ENCODE results near the gene EEF1AKMT4. TPM values are rescaled to one million over a fixed set of nuclear protein-coding genes. Genes with fewer than 3 reads are reported as not detected.

EEF1AKMT4 gene
- total RNA-seq, 1 donor from 2014 or later: 7.2 TPM

- FAIRE-seq: no peak
- H3K79me2 ChIP-seq (ENCODE audit: insufficient read depth, low read length): no peaks in the 10 kb centered on the region
- no peak overlapping the region for H3K9ac ChIP-seq (ENCODE audit: low read length)
Measured at GRCh38 chr3:184255291-184256039, 6.0 kb downstream of the EEF1AKMT4 start.

GRCh38 chr3:184257083-184257915 is 7.8 kb downstream of the EEF1AKMT4 start:
- H3K27me3 ChIP-seq (ENCODE audit: insufficient read depth, low read length): peaks cover 5% of the 10 kb centered on the region
- H3K4me3 ChIP-seq (ENCODE audit: insufficient read depth, low read depth, low read length): no peak overlapping the region
- FAIRE-seq (no peak), DNase-seq (ENCODE audit: low read depth) (no peak)
- peaks cover 36% of the 10 kb centered on the region for H3K27me3 Mint-ChIP-seq (ENCODE audit: low read depth, unreplicated experiment)
- no peak overlapping the region for H3K9ac ChIP-seq (ENCODE audit: low read length)
- no peak overlapping the region for H3K4me2 ChIP-seq (ENCODE audit: low read length)
- H3K9me3 Mint-ChIP-seq (ENCODE audit: unreplicated experiment): peaks cover 3% of the 10 kb centered on the region
- no peak overlapping the region for H3K27ac Mint-ChIP-seq (ENCODE audit: unreplicated experiment)
- no peaks in the 10 kb centered on the region for H3K9me3 ChIP-seq (ENCODE audit: insufficient read depth, low read depth, low read length)
- no peaks in the 10 kb centered on the region for H3K79me2 ChIP-seq (ENCODE audit: insufficient read depth, low read length)
- peaks cover 32% of the 10 kb centered on the region for H4K20me1 ChIP-seq (ENCODE audit: insufficient read depth, low read length)
- no peak overlapping the region for H2AFZ ChIP-seq (ENCODE audit: low read depth, low read length)
- H3K36me3 Mint-ChIP-seq (ENCODE audit: low read depth, unreplicated experiment): peaks cover 12% of the 10 kb centered on the region
- no peak overlapping the region for H3K27ac ChIP-seq (ENCODE audit: low read depth, low read length)
- H3K4me3 Mint-ChIP-seq (ENCODE audit: unreplicated experiment): no peak overlapping the region
- TF ChIP-seq CTCF (IDR thresholded peaks at IDR 0.05; ENCODE audit: insufficient read depth, low read depth, low read length) (no peak), EZH2 (IDR thresholded peaks at IDR 0.05; ENCODE audit: insufficient read depth, low read length) (no peak)
- H3K4me1 Mint-ChIP-seq (ENCODE audit: low read depth, unreplicated experiment): peaks cover 6% of the 10 kb centered on the region
- H3K36me3 ChIP-seq (ENCODE audit: insufficient read depth, low read length): no peaks in the 10 kb centered on the region
- H3K4me1 ChIP-seq (ENCODE audit: insufficient read depth, low read length): peaks cover 13% of the 10 kb centered on the region

More at GRCh38 chr3:184255291-184256039, 6.0 kb downstream of the EEF1AKMT4 start:
- Mint-ChIP-seq H3K27ac (ENCODE audit: unreplicated experiment) (no peak overlapping the region), H3K36me3 (ENCODE audit: low read depth, unreplicated experiment) (peaks cover 12% of the 10 kb centered on the region), H3K4me3 (ENCODE audit: unreplicated experiment) (no peak overlapping the region), H3K9me3 (ENCODE audit: unreplicated experiment) (peaks cover 2% of the 10 kb centered on the region), H3K27me3 (ENCODE audit: low read depth, unreplicated experiment) (peaks cover 29% of the 10 kb centered on the region), H3K4me1 (ENCODE audit: low read depth, unreplicated experiment) (no peaks in the 10 kb centered on the region)
- H3K4me3 ChIP-seq (ENCODE audit: insufficient read depth, low read depth, low read length): no peak overlapping the region
- peaks cover 5% of the 10 kb centered on the region for H3K4me1 ChIP-seq (ENCODE audit: insufficient read depth, low read length)
- no peak overlapping the region for H3K27ac ChIP-seq (ENCODE audit: low read depth, low read length)
- no peak overlapping the region for H3K4me2 ChIP-seq (ENCODE audit: low read length)
- H3K9me3 ChIP-seq (ENCODE audit: insufficient read depth, low read depth, low read length): no peaks in the 10 kb centered on the region
- H3K36me3 ChIP-seq (ENCODE audit: insufficient read depth, low read length): no peaks in the 10 kb centered on the region
- DNase-seq (ENCODE audit: low read depth): no peak
- peaks cover 5% of the 10 kb centered on the region for H3K27me3 ChIP-seq (ENCODE audit: insufficient read depth, low read length)
- H2AFZ ChIP-seq (ENCODE audit: low read depth, low read length): no peak overlapping the region
- TF ChIP-seq EZH2 (IDR thresholded peaks at IDR 0.05; ENCODE audit: insufficient read depth, low read length) (no peak), CTCF (IDR thresholded peaks at IDR 0.05; ENCODE audit: insufficient read depth, low read depth, low read length) (no peak)
- peaks cover 38% of the 10 kb centered on the region for H4K20me1 ChIP-seq (ENCODE audit: insufficient read depth, low read length)

Data from astrocyte (in vitro differentiated cells and primary cell).